Activated naive CD8-positive, alpha-beta T cell treated with anti-CD3 and anti-CD28 coated beads, Interleukin-2, amount 10 ng/mL, durations not matched to agents 7 days and 5 days (primary cell): ENCODE results near the gene HEXD. TPM values are rescaled to one million over a fixed set of nuclear protein-coding genes. Genes with fewer than 3 reads are reported as not detected.

Source experiments
- ATAC-seq: fragments of 150-1000 bp; cut with Tn5 transposase; one replicate; pipeline ENCODE4 v1.10.0; 2021; ENCODE audit warnings: low read depth, moderate library complexity
- POLR2A ChIA-PET: fragments of 350-600 bp; sonication (Branson Sonifier 250); formaldehyde crosslinking; loops from one replicate; lab custom pipeline; 2021; ENCODE audit warnings: antibody characterized with exemption; lab: Charles Lee
- DNase-seq: peaks from one replicate; pipeline ENCODE4 v3.0.0; 2021
- H3K27ac Mint-ChIP-seq: one replicate; pipeline ENCODE4 v1.8.0; 2022; ENCODE audit warnings: mild to moderate bottlenecking, mixed read lengths
- H3K27me3 Mint-ChIP-seq: one replicate; pipeline ENCODE4 v1.8.0; 2022; ENCODE audit warnings: mild to moderate bottlenecking, moderate library complexity, mixed read lengths
- H3K36me3 Mint-ChIP-seq: one replicate; pipeline ENCODE4 v1.8.0; 2021; ENCODE audit warnings: mild to moderate bottlenecking, mixed read lengths
- H3K4me1 Mint-ChIP-seq: one replicate; pipeline ENCODE4 v1.8.0; 2021; ENCODE audit warnings: mixed read lengths
- H3K4me3 Mint-ChIP-seq: one replicate; pipeline ENCODE4 v1.8.0; 2022; ENCODE audit warnings: mild to moderate bottlenecking, moderate library complexity, mixed read lengths
- H3K9me3 Mint-ChIP-seq: one replicate; pipeline ENCODE4 v1.8.0; 2021; ENCODE audit warnings: mixed read lengths
- total RNA-seq, 2 experiments: library from RNA; stranded (reverse); gene quantifications; one replicate each; pipeline ENCODE4 v1.2.3, GENCODE V29; 2021

HEXD gene
- total RNA-seq, 2 experiments from 2014 or later, result 84.1 to 84.8 TPM

- POLR2A ChIA-PET, result no interaction called here
- H3K27ac Mint-ChIP-seq, result peak overlapping the region; percentile 53
- peak; percentile 66 for DNase-seq
- peaks cover 33% of the 10 kb centered on the region for H3K36me3 Mint-ChIP-seq
- no peak overlapping the region for H3K4me3 Mint-ChIP-seq
- peaks cover 19% of the 10 kb centered on the region for H3K4me1 Mint-ChIP-seq
- ATAC-seq, result peak; percentile 66
- H3K27me3 Mint-ChIP-seq, result no peaks in the 10 kb centered on the region
- no peaks in the 10 kb centered on the region for H3K9me3 Mint-ChIP-seq
These were observed 6.1 kb downstream of the HEXD start for GRCh38 chr17:82424001-82424862.

- POLR2A ChIA-PET, result no interaction called here
- Mint-ChIP-seq H3K36me3 (peaks cover 38% of the 10 kb centered on the region), H3K9me3 (no peaks in the 10 kb centered on the region), H3K4me3 (no peak overlapping the region), H3K4me1 (peaks cover 21% of the 10 kb centered on the region), H3K27me3 (no peaks in the 10 kb centered on the region), H3K27ac (peak overlapping the region; percentile 53)
- ATAC-seq (no peak), DNase-seq (no peak)
These were observed 6.7 kb downstream of the HEXD start for GRCh38 chr17:82424863-82425159.

- H3K27me3 Mint-ChIP-seq, result no peaks in the 10 kb centered on the region
- H3K27ac Mint-ChIP-seq, result peak overlapping the region; percentile 56
- H3K36me3 Mint-ChIP-seq, result peaks cover 23% of the 10 kb centered on the region
- POLR2A ChIA-PET, result interaction anchor here (0.8 to 2.4 kb wide), 2 partner anchors 9 to 20 kb away, joined by 3 to 10 read pairs; no protein-coding TSS in a partner anchor
- H3K4me3 Mint-ChIP-seq, result no peak overlapping the region
- DNase-seq, result no peak
- H3K4me1 Mint-ChIP-seq, result peaks cover 19% of the 10 kb centered on the region
- H3K9me3 Mint-ChIP-seq, result no peaks in the 10 kb centered on the region
- no peak for ATAC-seq
These were observed 10.4 kb downstream of the HEXD start for GRCh38 chr17:82428546-82428945.

- Mint-ChIP-seq H3K27me3 (no peaks in the 10 kb centered on the region), H3K27ac (peak overlapping the region; percentile 64), H3K4me3 (peak overlapping the region; percentile 3), H3K9me3 (no peaks in the 10 kb centered on the region), H3K36me3 (peaks cover 21% of the 10 kb centered on the region), H3K4me1 (peaks cover 20% of the 10 kb centered on the region)
- ATAC-seq (no peak), DNase-seq (no peak)
- POLR2A ChIA-PET, result interaction anchor here (1.3 kb wide), 1 partner anchor 12 kb away, joined by 3 read pairs; no protein-coding TSS in a partner anchor
These were observed 11.7 kb downstream of the HEXD start for GRCh38 chr17:82429824-82430223.

GRCh38 chr17:82432017-82432416 is 13.9 kb downstream of the HEXD start:
- POLR2A ChIA-PET, result no interaction called here
- Mint-ChIP-seq H3K9me3 (no peaks in the 10 kb centered on the region), H3K4me1 (peaks cover 20% of the 10 kb centered on the region)

GRCh38 chr17:82433560-82434215 is 15.5 kb downstream of the HEXD start:
- no peaks in the 10 kb centered on the region for H3K27me3 Mint-ChIP-seq
- H3K4me1 Mint-ChIP-seq, result peaks cover 15% of the 10 kb centered on the region
- peaks cover 11% of the 10 kb centered on the region for H3K36me3 Mint-ChIP-seq
- ATAC-seq (no peak), DNase-seq (no peak)
- H3K27ac Mint-ChIP-seq, result no peak overlapping the region
- H3K4me3 Mint-ChIP-seq, result no peak overlapping the region
- POLR2A ChIA-PET, result interaction anchor here (0.5 to 1.3 kb wide), 2 partner anchors 16 to 116 kb away, joined by 3 to 7 read pairs; no protein-coding TSS in a partner anchor
- H3K9me3 Mint-ChIP-seq, result no peaks in the 10 kb centered on the region

More at GRCh38 chr17:82432017-82432416, 13.9 kb downstream of the HEXD start:
- peaks cover 18% of the 10 kb centered on the region for H3K36me3 Mint-ChIP-seq
- no peak overlapping the region for H3K27ac Mint-ChIP-seq
- H3K27me3 Mint-ChIP-seq, result no peaks in the 10 kb centered on the region
- ATAC-seq (no peak), DNase-seq (no peak)
- no peak overlapping the region for H3K4me3 Mint-ChIP-seq

GRCh38 chr17:82434216-82434565 is 16.0 kb downstream of the HEXD start:
- Mint-ChIP-seq H3K9me3 (no peaks in the 10 kb centered on the region), H3K27me3 (no peaks in the 10 kb centered on the region), H3K4me3 (peak overlapping the region; percentile 47), H3K27ac (peak overlapping the region; percentile 70), H3K4me1 (peaks cover 13% of the 10 kb centered on the region), H3K36me3 (peaks cover 11% of the 10 kb centered on the region)
- POLR2A ChIA-PET, result interaction anchor here (1.3 kb wide), 1 partner anchor 15 kb away, joined by 7 read pairs; no protein-coding TSS in a partner anchor
- peak; percentile 54 for DNase-seq
- ATAC-seq, result peak; percentile 82

- Mint-ChIP-seq H3K9me3 (no peaks in the 10 kb centered on the region), H3K27me3 (no peaks in the 10 kb centered on the region), H3K4me1 (peaks cover 4% of the 10 kb centered on the region), H3K27ac (peak overlapping the region; percentile 54), H3K36me3 (peaks cover 2% of the 10 kb centered on the region), H3K4me3 (no peak overlapping the region)
- ATAC-seq (no peak), DNase-seq (no peak)
- POLR2A ChIA-PET, result interaction anchor here (1.3 to 1.4 kb wide), 2 partner anchors 11 to 14 kb away, joined by 4 to 7 read pairs; no protein-coding TSS in a partner anchor
These were observed 17.0 kb downstream of the HEXD start for GRCh38 chr17:82435103-82435502.

GRCh38 chr17:82435601-82436583 is 17.7 kb downstream of the HEXD start:
- POLR2A ChIA-PET, result interaction anchor here (0.6 to 1.4 kb wide), 2 partner anchors 10 to 14 kb away, joined by 3 to 4 read pairs; no protein-coding TSS in a partner anchor
- H3K4me1 Mint-ChIP-seq, result peaks cover 3% of the 10 kb centered on the region
- no peak for DNase-seq
- H3K4me3 Mint-ChIP-seq, result no peak overlapping the region
- ATAC-seq, result no peak
- H3K9me3 Mint-ChIP-seq, result no peaks in the 10 kb centered on the region
- H3K27ac Mint-ChIP-seq, result no peak overlapping the region
- H3K27me3 Mint-ChIP-seq, result no peaks in the 10 kb centered on the region
- H3K36me3 Mint-ChIP-seq, result no peaks in the 10 kb centered on the region

GRCh38 chr17:82436601-82437324 is 18.6 kb downstream of the HEXD start:
- Mint-ChIP-seq H3K27ac (peak overlapping the region; percentile 38), H3K27me3 (no peaks in the 10 kb centered on the region), H3K9me3 (no peaks in the 10 kb centered on the region), H3K4me1 (peaks cover 3% of the 10 kb centered on the region), H3K36me3 (no peaks in the 10 kb centered on the region), H3K4me3 (no peak overlapping the region)
- no peak for ATAC-seq
- POLR2A ChIA-PET, result interaction anchor here (0.6 to 1.4 kb wide), 2 partner anchors 9 to 13 kb away, joined by 3 to 4 read pairs; no protein-coding TSS in a partner anchor
- DNase-seq, result no peak

GRCh38 chr17:82437325-82437668 is 19.1 kb downstream of the HEXD start:
- DNase-seq (no peak), ATAC-seq (no peak)
- no peaks in the 10 kb centered on the region for H3K27me3 Mint-ChIP-seq
- H3K9me3 Mint-ChIP-seq, result no peaks in the 10 kb centered on the region
- POLR2A ChIA-PET, result interaction anchor here (2.3 kb wide), 1 partner anchor 12 kb away, joined by 11 read pairs; no protein-coding TSS in a partner anchor
- H3K4me1 Mint-ChIP-seq, result peaks cover 3% of the 10 kb centered on the region
- H3K36me3 Mint-ChIP-seq, result no peaks in the 10 kb centered on the region
- peak overlapping the region; percentile 38 for H3K27ac Mint-ChIP-seq
- no peak overlapping the region for H3K4me3 Mint-ChIP-seq
